Hippocampal formation (tissue), 2 donors: ENCODE results near the gene HOXB4.

Experiments used
- DNase-seq, 2 donors: peaks; one replicate each; lab custom pipeline; 2025; lab: John Stamatoyannopoulos, UW

HOXB4 gene

GRCh38 chr17:48577946-48578615 lies at the start of gene HOXB4:
Gene HOXB4 (minus strand): TSS chr17:48578350. CDS start chr17:48578319, 31 bp downstream.
- no peak for DNase-seq

- DNase-seq, result no peak
These were observed 49.0 kb upstream of the HOXB4 start for GRCh38 chr17:48627118-48627597.

DNA sequence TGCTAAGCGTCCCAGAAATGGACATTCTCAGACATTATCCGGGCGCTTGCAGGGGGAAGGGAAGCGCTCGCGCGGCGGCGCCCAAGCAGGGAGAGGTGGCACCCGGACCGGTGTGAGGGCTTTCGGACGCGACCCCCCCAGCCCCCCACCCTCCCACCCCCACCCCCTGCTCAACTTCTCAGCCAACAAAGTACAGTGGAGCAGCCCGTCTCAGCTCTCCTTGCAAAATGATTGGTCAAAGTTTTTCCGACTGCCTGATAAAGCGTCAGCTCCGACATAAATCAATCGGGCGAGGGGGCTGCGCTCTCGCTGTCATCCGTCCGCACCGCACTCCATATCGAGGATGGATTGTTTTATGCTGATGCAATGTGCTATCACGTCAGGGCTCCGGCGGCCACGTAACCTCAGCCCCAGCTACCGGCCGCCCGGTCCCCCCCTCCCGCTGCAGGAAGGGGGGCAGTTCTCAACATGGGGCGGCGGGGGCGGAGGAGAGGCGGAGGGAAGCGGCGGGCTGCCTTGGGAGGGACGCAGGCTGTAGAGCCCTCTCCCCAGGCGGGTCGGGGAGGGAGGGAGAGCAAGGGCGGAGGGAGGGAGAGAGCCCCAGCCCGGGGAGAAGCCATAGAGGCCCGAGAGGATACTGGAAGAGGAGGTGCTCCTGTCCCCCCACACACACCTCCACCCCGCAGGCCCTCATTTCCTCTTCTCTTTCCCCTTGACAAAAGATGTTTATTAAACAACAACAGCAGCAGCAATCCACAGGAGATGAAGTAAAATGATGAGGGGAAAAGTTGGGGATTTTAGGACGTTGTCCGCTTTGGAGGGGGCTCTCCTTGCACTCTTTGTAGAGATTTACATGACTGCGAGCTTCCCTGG lies 48.3 kb upstream of the HOXB4 start, which contains the start of gene HOXB9:
HOXB9 (minus strand) TSS at position 114 of the 873 bp plus-strand sequence; CDS start at position 25, 89 bp downstream.
- DNase-seq, result no peak

DNA sequence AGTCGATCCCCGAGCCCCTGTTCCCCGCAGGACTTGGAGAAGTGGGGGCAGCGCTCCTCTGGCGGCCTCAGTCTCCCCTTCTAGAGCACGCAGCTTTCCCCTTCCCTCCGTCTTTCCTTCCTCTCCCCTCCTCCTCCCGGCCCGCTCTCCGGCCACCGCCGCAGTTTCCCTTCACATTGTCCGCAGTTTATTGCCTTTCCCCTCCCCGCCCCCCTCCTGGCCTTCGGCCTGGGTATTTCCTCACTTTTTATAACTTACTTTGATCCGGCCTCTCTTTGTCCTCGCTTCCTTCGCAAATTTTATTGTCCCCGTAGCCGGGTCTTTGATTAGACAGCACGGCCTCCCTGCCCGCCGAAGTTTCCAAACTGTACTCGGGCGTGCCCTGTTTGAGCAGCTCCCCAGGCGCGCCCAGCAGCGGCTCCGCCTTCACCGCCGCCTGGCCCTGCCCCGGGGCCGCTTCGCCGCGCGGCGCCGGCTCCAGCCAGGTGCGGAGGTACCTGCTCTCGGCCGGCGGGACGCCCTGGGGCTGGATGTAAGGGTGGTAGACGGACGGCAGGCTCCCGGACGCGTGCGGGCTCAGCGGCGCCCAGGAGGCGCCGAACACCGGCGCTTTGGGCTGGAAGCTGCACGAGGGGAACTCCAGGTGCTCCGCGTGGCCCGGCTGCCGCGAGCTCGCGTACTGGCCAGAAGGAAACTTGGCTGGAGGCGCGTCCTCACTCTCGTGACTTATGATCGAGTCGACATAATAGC lies 47.5 kb upstream of the HOXB4 start:
- no peak for DNase-seq

DNA sequence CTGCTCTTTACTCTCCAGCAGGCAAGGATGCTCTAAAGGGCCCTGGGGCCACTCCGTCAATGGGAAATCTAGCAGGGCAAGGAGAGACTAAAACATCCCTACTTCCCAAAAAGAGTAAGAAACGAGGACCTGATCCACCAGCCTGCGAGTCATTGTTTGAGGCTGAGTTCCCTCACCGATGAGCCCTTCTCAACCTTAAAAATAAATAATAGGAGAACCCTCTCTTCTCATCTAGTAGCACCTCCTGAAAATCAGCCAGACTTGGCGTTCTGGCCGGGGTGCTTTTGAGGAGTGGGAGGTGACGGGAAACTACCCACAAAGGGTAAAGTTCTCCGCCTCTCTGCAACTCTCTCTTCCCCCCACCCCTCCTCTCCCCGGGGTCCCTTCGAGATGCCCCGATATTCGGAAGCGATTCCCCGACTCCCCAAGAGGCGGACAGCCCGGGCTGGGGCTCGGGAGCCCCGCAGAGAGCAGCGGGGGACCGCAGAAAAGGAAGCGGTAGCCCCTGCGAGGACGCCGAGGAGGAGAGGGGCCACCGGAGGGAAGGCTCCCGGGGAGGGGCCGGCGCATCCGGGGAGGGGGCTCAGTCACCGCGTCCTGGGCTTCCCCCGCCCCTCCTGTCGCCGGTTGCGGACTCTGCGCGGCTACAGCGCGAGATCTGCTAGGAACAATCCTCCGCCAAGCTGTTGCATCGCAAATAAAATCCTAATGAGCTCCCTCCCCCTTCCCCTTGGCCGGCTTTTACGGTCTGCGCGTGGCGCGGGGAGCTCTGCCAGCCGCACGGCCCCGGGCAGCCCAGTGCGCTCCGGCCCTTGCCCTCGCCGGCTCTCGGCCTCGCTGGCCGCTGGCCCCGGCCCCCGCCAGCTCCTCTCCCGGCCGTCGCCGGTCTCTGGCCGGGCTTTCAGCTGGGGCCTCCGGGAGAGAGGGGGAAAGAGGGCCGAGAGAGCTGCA lies 46.7 kb upstream of the HOXB4 start:
- no peak for DNase-seq

DNA sequence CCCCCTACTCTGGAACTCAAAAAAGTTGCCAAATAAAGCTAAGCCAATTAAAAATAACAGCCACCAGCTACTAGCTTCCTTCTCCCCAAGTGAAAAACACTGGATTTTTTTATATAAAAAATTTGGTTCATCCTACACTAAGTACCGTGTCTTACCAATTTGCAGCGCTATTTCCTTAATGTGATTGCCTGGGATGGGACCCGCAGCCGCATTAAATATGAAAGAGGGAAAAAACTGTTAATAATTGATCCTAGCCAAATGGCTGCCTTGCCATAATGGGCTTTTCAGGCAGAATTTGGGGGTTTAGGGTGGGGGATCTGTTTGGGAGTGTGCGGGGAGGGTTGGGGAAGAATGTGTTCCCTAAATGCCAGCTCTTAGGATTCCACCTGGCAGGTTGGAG lies 46.0 kb upstream of the HOXB4 start:
- DNase-seq, result no peak

- DNase-seq, result no peak
These were observed 45.4 kb upstream of the HOXB4 start for GRCh38 chr17:48623583-48623982.

- DNase-seq, result no peak
These were observed 44.7 kb upstream of the HOXB4 start for GRCh38 chr17:48622857-48623256.

- no peak for DNase-seq
These were observed 43.6 kb upstream of the HOXB4 start for GRCh38 chr17:48621410-48622392.

- no peak for DNase-seq
These were observed 42.5 kb upstream of the HOXB4 start for GRCh38 chr17:48620461-48621139.

GRCh38 chr17:48619826-48620449 lies 41.8 kb upstream of the HOXB4 start:
- no peak for DNase-seq

DNA sequence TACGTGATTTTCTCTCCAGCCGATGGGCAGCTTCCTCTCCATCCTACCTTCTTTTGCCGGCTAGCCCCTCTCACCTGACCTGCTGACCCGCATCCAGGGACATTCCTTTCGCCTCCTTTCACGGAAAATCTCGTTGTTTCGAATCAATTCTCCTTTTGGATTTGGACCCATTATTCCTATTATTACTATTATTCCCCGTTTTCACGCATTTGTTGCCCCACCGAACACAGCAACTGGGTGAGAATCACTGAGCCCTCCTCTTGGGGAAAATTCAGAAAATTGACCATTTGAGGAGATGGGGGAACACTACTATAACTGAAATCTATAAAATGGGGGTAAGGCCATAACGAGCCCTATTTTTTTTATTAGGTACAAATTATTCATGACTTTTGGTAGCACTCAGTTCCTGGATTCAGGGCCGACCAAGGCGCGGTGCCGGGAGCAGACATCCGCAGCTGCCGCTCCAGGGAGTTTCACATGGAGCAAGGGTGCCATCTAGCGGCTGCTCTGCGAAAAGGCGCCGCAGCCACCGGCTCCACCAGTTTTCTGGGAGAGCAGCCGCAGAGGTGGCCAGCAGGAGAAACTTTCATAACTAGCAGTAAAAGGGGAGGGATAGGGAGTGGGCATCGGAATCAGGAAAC lies 40.2 kb upstream of the HOXB4 start:
- peak; percentile 51 to 73 for DNase-seq

DNA sequence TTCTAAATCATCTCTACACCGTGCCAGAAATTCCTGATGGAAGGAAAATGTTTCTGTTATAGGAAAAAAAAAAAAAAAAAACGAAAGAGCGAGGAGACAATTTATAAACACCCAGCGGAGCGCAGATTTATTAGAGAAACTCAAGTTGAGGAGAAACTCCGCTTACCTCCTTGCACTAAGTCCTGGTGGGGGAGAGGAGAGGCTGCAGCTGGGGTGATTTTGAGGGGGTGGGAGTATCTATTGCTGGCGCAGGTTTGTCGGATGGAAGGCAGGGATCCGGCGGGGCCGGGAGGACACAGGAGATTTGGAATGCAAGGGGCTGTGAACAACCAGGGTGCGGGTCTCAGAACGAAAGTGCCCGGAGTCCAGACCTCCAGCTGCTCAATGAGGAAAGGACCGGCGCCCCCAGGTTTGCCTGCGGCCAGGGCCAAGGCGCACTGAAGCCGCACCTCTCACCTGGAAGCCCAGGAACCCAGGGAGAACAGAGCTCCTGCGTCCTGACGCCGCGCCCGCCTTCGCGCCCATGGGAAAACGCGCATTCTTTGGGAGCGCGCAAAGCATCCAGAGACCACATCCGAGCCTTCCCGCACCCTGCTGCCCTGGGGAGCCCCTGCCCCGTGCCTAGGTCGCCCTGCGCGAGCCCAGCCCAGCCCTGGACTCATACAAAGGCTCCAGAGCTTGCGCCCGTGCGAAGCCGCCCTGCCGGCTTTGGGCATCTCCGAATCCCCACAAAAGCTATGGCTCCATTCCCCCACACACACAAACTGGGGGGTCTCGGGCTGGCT lies 39.5 kb upstream of the HOXB4 start:
- DNase-seq, result no peak

DNA sequence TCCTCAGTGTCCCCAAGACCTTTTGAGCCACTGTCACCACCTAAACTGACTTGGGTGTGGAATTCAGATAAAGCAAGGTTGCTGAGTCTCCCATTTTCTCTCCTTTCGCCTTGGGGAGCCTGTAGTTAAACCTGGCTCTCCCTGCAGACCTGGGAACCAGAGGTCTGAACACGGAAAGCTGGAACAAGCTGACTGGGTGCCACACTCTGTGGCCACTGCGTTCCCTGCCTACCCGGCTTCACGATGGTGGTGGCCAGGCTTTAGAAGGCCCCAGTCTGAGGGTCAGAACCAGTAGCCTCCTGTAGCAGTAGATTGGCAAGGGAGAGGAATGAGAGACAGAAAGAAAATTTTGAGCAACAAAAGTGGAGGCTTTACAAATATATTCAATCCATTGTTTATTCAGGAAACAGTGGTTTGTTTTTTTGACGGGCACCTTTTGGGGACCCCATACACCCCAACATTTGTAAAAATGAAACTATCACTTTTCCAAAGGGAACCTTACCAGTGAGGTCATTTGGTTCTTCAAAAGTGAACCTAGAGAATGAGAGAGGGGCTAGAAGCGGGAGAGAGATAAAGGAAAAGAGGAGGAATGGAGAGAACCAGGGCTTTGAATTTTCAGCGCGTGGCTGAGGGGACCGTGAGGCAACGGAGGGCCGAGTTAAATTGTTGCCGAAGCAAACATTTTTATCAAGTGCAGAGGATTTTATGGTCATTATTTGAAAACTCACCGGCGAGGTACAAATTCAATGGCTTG lies 38.7 kb upstream of the HOXB4 start:
- no peak for DNase-seq

GRCh38 chr17:48615963-48616716 lies 38.0 kb upstream of the HOXB4 start:
- DNase-seq, result no peak
